ENCODE results near the gene MUC3A.
"Not testable (repeated sequence)": the region's sequence is repeated elsewhere in the genome, so short reads cannot be mapped to it uniquely, and the experiment has no call there.

MUC3A gene

GRCh38 chr7:100914208-100914878 is 35.0 kb upstream of the MUC3A start:
- peak overlapping the region in 1 of 11 experiments; percentile 37; a peak in 3 of 22 replicates for H3K4me2 ChIP-seq
- no peak for TF ChIP-seq Cebpa-rat (IDR thresholded peaks at IDR 0.05)

GRCh38 chr7:100914879-100915447 is 34.4 kb upstream of the MUC3A start:
- no peak overlapping the region for H3K4me3 ChIP-seq
- peak overlapping the region in 1 of 11 experiments; percentile 44; a peak in 2 of 22 replicates for H3K27ac ChIP-seq
- H4K20me1 ChIP-seq = no peaks in the 10 kb centered on the region
- no peaks in the 10 kb centered on the region for H3K9me3 ChIP-seq (replicated peaks in 1 of 11)
- H3K9ac ChIP-seq = no peak overlapping the region
- no peaks in the 10 kb centered on the region for H3K27me3 ChIP-seq
- H3K36me3 ChIP-seq = no peaks in the 10 kb centered on the region
- H3K4me2 ChIP-seq = peak overlapping the region in 4 of 11 experiments; percentile 4 to 56 (median 25); a peak in 6 of 22 replicates
- no peak for TF ChIP-seq Cebpa-rat (IDR thresholded peaks at IDR 0.05)
- peaks cover 0 to 27% (median 8%) of the 10 kb centered on the region in 10 experiments; a peak in 12 of 20 replicates for H3K4me1 ChIP-seq

More at GRCh38 chr7:100914208-100914878, 35.0 kb upstream of the MUC3A start:
- Histone ChIP-seq H3K9me3 (replicated peaks in 1 of 11) (no peaks in the 10 kb centered on the region), H3K27me3 (no peaks in the 10 kb centered on the region), H3K9ac (no peak overlapping the region), H3K36me3 (no peaks in the 10 kb centered on the region), H4K20me1 (no peaks in the 10 kb centered on the region), H3K4me3 (no peak overlapping the region), H3K27ac (peak overlapping the region in 1 of 11 experiments; percentile 44; a peak in 2 of 22 replicates), H3K4me1 (peaks cover 0 to 29% (median 9%) of the 10 kb centered on the region in 10 experiments; a peak in 12 of 20 replicates)

DNA sequence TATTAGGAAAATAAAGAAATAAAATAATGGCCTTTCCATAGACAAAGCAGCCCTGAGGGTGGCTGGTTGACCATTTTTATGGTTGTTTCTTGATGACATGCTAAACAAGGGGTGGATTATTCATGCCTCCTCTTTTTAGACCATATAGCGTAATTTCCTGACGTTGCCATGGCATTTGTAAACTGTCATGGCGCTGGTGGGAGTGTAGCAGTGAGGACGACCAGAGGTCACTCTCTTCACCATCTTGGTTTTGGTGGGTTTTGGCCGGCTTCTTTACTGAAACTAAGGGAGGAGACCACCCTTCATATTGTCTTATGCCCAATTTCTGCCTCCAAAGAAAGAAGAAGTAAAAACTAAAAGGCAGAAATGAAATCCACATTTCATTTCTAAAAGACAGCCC is 30.0 kb upstream of the MUC3A start:
- H3K4me2 ChIP-seq; H3K9ac ChIP-seq; H3K27me3 ChIP-seq; H4K20me1 ChIP-seq; H3K4me1 ChIP-seq; H3K4me3 ChIP-seq; H3K36me3 ChIP-seq; H3K9me3 ChIP-seq (replicated peaks in 1 of 11); H3K27ac ChIP-seq: not testable (repeated sequence)

DNA sequence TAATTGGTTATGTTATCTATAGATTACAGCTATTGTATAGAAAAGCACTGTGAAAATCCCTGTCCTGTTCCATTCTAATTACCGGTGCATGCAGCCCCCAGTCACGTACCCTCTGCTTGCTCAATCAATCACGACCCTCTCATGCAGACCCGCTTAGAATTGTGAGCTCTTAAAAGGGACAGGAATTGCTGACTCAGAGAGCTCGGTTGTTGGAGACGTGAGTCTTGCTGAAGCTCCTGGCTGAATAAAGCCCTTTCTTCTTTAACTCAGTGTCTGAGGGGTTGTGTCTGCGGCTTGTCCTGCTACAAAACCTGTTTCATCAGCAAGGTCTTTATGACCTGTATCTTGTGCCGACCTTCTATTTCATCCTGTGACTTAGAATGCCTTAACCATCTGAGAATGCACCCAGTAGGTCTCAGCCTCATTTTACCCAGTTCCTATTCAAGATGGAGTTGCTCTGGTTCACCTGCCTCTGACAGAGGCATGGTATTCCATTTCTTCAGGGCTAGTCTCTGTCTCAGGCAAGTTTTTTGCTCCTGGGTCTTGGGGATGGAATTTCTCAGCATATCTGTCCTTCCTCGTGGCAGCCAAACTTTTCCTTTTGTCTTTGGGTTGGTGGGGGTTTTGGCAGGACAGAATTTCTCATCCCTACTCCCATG is 29.4 kb upstream of the MUC3A start:
- H3K4me2 ChIP-seq; H3K9ac ChIP-seq; H3K4me3 ChIP-seq; H3K9me3 ChIP-seq (replicated peaks in 1 of 11); H3K27ac ChIP-seq; H4K20me1 ChIP-seq; H3K27me3 ChIP-seq; H3K36me3 ChIP-seq; H3K4me1 ChIP-seq: not testable (repeated sequence)

DNA sequence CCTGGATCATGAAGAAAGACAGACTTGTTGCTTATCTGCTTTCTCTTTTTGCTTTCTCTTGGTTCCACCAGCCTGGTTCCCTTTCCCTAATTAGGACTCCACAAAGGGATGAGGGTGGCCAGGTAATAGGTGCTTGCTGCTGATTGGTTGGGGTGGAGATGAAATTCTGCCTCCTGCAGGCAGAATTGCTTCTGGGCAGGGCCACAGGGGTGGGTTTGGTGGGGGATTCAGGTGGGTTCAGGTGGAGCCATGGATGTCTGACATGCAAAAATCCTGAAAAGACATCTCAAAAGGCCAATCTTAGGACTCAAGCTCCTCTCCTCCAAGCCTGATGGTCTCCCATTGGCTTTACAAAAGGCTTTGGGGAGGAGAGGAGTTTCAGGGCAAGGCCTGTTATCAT is 28.3 kb upstream of the MUC3A start:
- Histone ChIP-seq H3K36me3 (no peaks in the 10 kb centered on the region), H4K20me1 (no peaks in the 10 kb centered on the region), H3K4me3 (no peak overlapping the region), H3K9me3 (replicated peaks in 1 of 11) (no peaks in the 10 kb centered on the region), H3K9ac (no peak overlapping the region), H3K4me2 (no peak overlapping the region), H3K4me1 (no peaks in the 10 kb centered on the region), H3K27ac (no peak overlapping the region), H3K27me3 (no peaks in the 10 kb centered on the region)
- TF ChIP-seq Cebpa-rat (IDR thresholded peaks at IDR 0.05) = no peak

DNA sequence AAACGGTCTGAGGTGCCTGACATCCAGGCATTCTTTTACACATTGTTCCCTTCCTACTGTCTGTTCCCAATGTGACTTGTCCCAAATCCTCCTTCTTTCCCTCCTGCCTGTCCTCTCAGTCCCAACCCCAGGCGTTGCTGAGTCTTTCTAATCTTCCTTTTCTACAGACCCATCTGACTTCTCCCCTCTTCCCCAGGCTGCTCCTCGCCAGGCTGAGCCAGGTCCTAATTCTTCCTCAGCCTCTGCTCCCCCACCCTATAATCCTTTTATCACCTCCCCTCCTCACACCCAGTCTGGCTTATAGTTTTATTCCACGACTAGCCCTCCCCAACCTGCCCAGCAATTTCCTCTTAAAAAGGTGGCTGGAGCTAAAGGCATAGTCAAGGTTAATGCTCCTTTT is 25.7 kb upstream of the MUC3A start:
- H3K4me3 ChIP-seq; H3K27me3 ChIP-seq; H3K27ac ChIP-seq; H4K20me1 ChIP-seq; H3K9ac ChIP-seq; H3K4me2 ChIP-seq; H3K4me1 ChIP-seq; H3K9me3 ChIP-seq (replicated peaks in 1 of 11); H3K36me3 ChIP-seq: not testable (repeated sequence)

DNA sequence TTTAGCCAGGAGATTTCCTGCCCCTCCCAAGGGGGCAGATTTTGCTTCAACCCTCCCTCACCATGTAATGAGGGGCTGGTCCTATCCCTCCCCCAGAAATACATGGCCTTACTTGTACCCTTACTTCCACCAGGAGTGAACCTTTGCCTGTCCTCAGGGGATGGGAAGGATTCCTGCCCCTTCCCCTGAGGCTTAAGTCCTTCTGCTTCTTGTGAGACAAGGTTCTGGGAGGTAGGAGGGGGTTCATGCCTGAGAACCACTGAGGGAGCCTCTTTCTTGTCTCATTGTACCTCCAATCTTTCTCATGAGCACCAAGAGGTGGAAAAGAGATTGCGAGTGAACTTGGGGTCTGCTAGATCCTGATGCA is 19.5 kb upstream of the MUC3A start:
- Histone ChIP-seq H3K9me3 (replicated peaks in 1 of 11) (peaks cover 7 to 18% (median 14%) of the 10 kb centered on the region in 11 experiments; a peak in 19 of 22 replicates), H3K4me2 (no peak overlapping the region), H3K4me3 (no peak overlapping the region), H3K4me1 (peaks cover 0 to 6% (median 0%) of the 10 kb centered on the region in 10 experiments; a peak in 1 of 20 replicates), H4K20me1 (no peaks in the 10 kb centered on the region), H3K27me3 (no peaks in the 10 kb centered on the region), H3K9ac (no peak overlapping the region), H3K27ac (no peak overlapping the region), H3K36me3 (no peaks in the 10 kb centered on the region)
- TF ChIP-seq Cebpa-rat (IDR thresholded peaks at IDR 0.05) = no peak

GRCh38 chr7:100933734-100934133 is 15.6 kb upstream of the MUC3A start:
- Histone ChIP-seq H3K4me2 (0 out of 22 replicates have a peak overlapping the region, but pooled peaks of 2 of the 11 experiments have one; percentile 1 to 5), H3K36me3 (no peaks in the 10 kb centered on the region), H3K4me1 (peaks cover 0 to 6% (median 0%) of the 10 kb centered on the region in 10 experiments; a peak in 1 of 20 replicates), H3K27me3 (no peaks in the 10 kb centered on the region), H4K20me1 (no peaks in the 10 kb centered on the region), H3K27ac (no peak overlapping the region), H3K9ac (no peak overlapping the region), H3K4me3 (no peak overlapping the region), H3K9me3 (replicated peaks in 1 of 11) (peaks cover 8 to 23% (median 15%) of the 10 kb centered on the region in 11 experiments; a peak in 19 of 22 replicates)
- no peak for TF ChIP-seq Cebpa-rat (IDR thresholded peaks at IDR 0.05)

DNA sequence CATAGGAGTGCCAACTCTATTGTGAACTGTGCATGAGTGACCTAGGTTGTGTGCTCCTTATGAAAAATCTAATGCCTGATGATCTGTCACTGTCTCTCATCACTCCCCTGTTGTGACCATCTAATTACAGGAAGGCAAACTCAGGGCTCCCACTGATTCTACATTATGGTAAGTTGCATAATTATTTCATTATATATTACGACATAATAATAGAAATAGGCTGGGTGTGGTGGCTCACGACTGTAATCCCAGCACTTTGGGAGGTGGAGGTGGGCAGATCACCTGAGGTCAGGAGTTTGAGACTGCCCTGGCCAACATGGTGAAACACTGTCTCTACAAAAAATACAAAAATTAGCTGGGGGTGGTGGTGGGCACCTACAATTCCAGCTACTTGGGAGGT is 14.0 kb upstream of the MUC3A start:
- not testable (repeated sequence) for H3K9ac ChIP-seq, H3K4me1 ChIP-seq, H3K4me2 ChIP-seq, H3K27me3 ChIP-seq, H3K4me3 ChIP-seq, H3K27ac ChIP-seq, H3K36me3 ChIP-seq, H4K20me1 ChIP-seq
- H3K9me3 ChIP-seq (replicated peaks in 1 of 11) = peaks cover 13 to 35% (median 26%) of the 10 kb centered on the region in 11 experiments
- peak in 4 of 11 experiments; percentile 13 to 57 (median 29); a peak in 4 of 22 replicates for TF ChIP-seq Cebpa-rat (IDR thresholded peaks at IDR 0.05)

DNA sequence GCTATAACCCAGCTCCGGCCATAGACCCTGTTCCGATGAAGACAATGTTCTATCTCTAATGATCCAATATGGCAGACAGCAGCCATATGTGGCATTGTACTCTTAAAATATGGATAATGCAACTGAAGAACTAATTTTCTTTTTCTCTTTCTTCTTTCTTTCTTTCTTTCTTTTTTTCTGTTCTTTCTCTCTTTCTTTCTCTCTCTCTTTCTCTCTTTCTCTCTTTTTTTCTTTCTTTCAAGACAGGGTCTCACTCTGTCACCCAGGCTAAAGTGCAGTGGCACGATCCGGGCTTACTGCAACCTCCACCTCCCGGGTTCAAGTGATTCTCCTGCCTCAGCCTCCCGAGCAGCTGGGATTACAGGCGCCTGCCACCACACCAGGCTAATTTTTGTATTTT is 13.2 kb upstream of the MUC3A start:
- H3K4me2 ChIP-seq, H3K27me3 ChIP-seq, H3K27ac ChIP-seq, H3K9ac ChIP-seq, H3K4me3 ChIP-seq, H3K4me1 ChIP-seq, H4K20me1 ChIP-seq, H3K36me3 ChIP-seq: not testable (repeated sequence)
- H3K9me3 ChIP-seq (replicated peaks in 1 of 11) = peaks cover 13 to 40% (median 26%) of the 10 kb centered on the region in 11 experiments
